A673 (cell line): ENCODE results near the gene TTYH3. TPM values are rescaled to one million over a fixed set of nuclear protein-coding genes. Genes with fewer than 3 reads are reported as not detected.

Experiments used
- BruUV-seq: library from RNA; stranded (reverse); fragments of 400-500 nt; replicated peaks from 2 replicates; lab custom pipeline; 2021; lab: Mats Ljungman, UMichigan
- CTCF ChIA-PET: fragments of 300-600 bp; sonication (Branson Sonifier 250); formaldehyde crosslinking; loops from one replicate; lab custom pipeline; 2022; ENCODE audit warnings: antibody characterized with exemption; lab: Charles Lee
- POLR2A ChIA-PET: fragments of 300-600 bp; sonication (Branson Sonifier 250); formaldehyde crosslinking; loops from one replicate; lab custom pipeline; 2022; ENCODE audit warnings: antibody characterized with exemption; ENCODE audit not compliant: low non-redundant PET; lab: Charles Lee
- DNase-seq: peaks from one replicate; pipeline ENCODE4 v3.0.0-alpha.2; 2015; ENCODE audit warnings: low spot score
- H3K27ac ChIP-seq: fragments of 200-600 bp; sonication (generic); 2 replicates; pipeline ENCODE4 v1.5.1; 2016; ENCODE audit warnings: mixed run types, low read depth, mild to moderate bottlenecking, mixed read lengths, antibody characterized with exemption, low read length; ENCODE audit not compliant: poor library complexity, severe bottlenecking
- H3K27me3 ChIP-seq: fragments of 200-600 bp; sonication (generic); replicated peaks from 2 replicates; pipeline ENCODE4 v1.6.1; 2017; ENCODE audit warnings: mixed run types, low read depth, mild to moderate bottlenecking, mixed read lengths, antibody characterized with exemption, low read length; ENCODE audit not compliant: insufficient read depth, poor library complexity
- H3K36me3 ChIP-seq: fragments of 200-600 bp; sonication (generic); 2 replicates; pipeline ENCODE4 v1.6.1; 2016; ENCODE audit warnings: mixed run types, mild to moderate bottlenecking, mixed read lengths, antibody characterized with exemption, low read length; ENCODE audit not compliant: insufficient read depth, poor library complexity, severe bottlenecking
- H3K4me1 ChIP-seq: fragments of 200-600 bp; sonication (generic); 2 replicates; pipeline ENCODE4 v1.6.1; 2017; ENCODE audit warnings: mixed run types, mild to moderate bottlenecking, mixed read lengths, antibody characterized with exemption, low read length; ENCODE audit not compliant: insufficient read depth, poor library complexity, severe bottlenecking
- H3K4me3 ChIP-seq: fragments of 200-600 bp; sonication (generic); 2 replicates; pipeline ENCODE4 v1.5.1; 2016; ENCODE audit warnings: low read depth, mixed run types, mild to moderate bottlenecking, mixed read lengths, low read length; ENCODE audit not compliant: poor library complexity, severe bottlenecking
- H3K9me3 ChIP-seq: fragments of 200-600 bp; sonication (generic); 2 replicates; pipeline ENCODE4 v1.6.1; 2016; ENCODE audit warnings: mixed run types, low read depth, mild to moderate bottlenecking, mixed read lengths, antibody characterized with exemption, low read length; ENCODE audit not compliant: poor library complexity, severe bottlenecking
- CTCF ChIP-seq: fragments of 300-800, 200-600 bp; sonication (generic); conservative IDR thresholded peaks from 2 replicates; pipeline ENCODE4 v1.5.1; 2017; ENCODE audit warnings: low read depth, mild to moderate bottlenecking, antibody characterized with exemption, low read length, moderate library complexity, mixed read lengths
- EZH2 ChIP-seq: fragments of 200-600 bp; sonication (generic); IDR thresholded peaks from 2 replicates; pipeline ENCODE4 v1.6.1; 2017; ENCODE audit warnings: borderline replicate concordance, low read depth, mild to moderate bottlenecking, mixed read lengths, antibody characterized with exemption, low read length; ENCODE audit not compliant: poor library complexity, severe bottlenecking
- intact Hi-C: fragments of 100-400 bp; cut with micrococcal nuclease; formaldehyde crosslinking; loops from one replicate; pipeline ENCODE4 v1.10.0; 2022; ENCODE audit not compliant: unreplicated experiment
- total RNA-seq: library from RNA; stranded (reverse); gene quantifications from 2 replicates; pipeline ENCODE4 v1.2.3, GENCODE V29; 2021

TTYH3 gene
- total RNA-seq, 1 experiment from 2014 or later, result 248 TPM

GRCh38 chr7:2605608-2606538 is 25.9 kb upstream of the TTYH3 start:
- CTCF ChIA-PET, result no interaction called here

GRCh38 chr7:2606539-2606936 is 25.2 kb upstream of the TTYH3 start:
- intact Hi-C loops, result no loop called here
- CTCF ChIA-PET, result no interaction called here
- POLR2A ChIA-PET, result no interaction called here
- Histone ChIP-seq H3K27ac (no peak overlapping the region), H3K4me1 (no peaks in the 10 kb centered on the region), H3K27me3 (no peaks in the 10 kb centered on the region), H3K36me3 (peaks cover 3% of the 10 kb centered on the region), H3K9me3 (no peaks in the 10 kb centered on the region), H3K4me3 (no peak overlapping the region)
- no TSS peak for BruUV-seq
- DNase-seq, result no peak
- no peak for TF ChIP-seq EZH2
- TF ChIP-seq CTCF, result no peak

More at GRCh38 chr7:2605608-2606538, 25.9 kb upstream of the TTYH3 start:
- intact Hi-C loops, result no loop called here
- DNase-seq, result no peak
- no TSS peak for BruUV-seq
- Histone ChIP-seq H3K4me1 (no peaks in the 10 kb centered on the region), H3K27ac (no peak overlapping the region), H3K27me3 (no peaks in the 10 kb centered on the region), H3K4me3 (no peak overlapping the region), H3K36me3 (peaks cover 3% of the 10 kb centered on the region), H3K9me3 (no peaks in the 10 kb centered on the region)
- POLR2A ChIA-PET, result no interaction called here
- TF ChIP-seq EZH2 (no peak), CTCF (no peak)

GRCh38 chr7:2607122-2607922 is 24.5 kb upstream of the TTYH3 start:
- H3K27ac ChIP-seq, result no peak overlapping the region
- no peaks in the 10 kb centered on the region for H3K4me1 ChIP-seq
- TF ChIP-seq EZH2 (no peak), CTCF (no peak)
- BruUV-seq, result no TSS peak
- DNase-seq, result no peak
- H3K4me3 ChIP-seq, result no peak overlapping the region
- ChIA-PET CTCF (no interaction called here), POLR2A (no interaction called here)
- no peaks in the 10 kb centered on the region for H3K27me3 ChIP-seq
- no peaks in the 10 kb centered on the region for H3K36me3 ChIP-seq
- H3K9me3 ChIP-seq, result no peaks in the 10 kb centered on the region
- intact Hi-C loops, result no loop called here
